Left lung (tissue), 10 donors: ENCODE results near the gene HPS4. TPM values are rescaled to one million over a fixed set of nuclear protein-coding genes. Genes with fewer than 3 reads are reported as not detected.

ENCODE experiments used
- ATAC-seq: fragments of 200-7000 bp; cut with Tn5 transposase; one replicate; pipeline ENCODE4 v1.9.1; 2020; ENCODE audit warnings: moderate library complexity
- DNase-seq, 4 donors: peaks; one replicate each; pipeline ENCODE4 v3.0.0-alpha.2; 2013 to 2020
- H3K27ac ChIP-seq, 2 donors: fragments of 200-600 bp; sonication (generic) in 1 of 2; one replicate each; pipeline versions ENCODE4 v1.5.0 to v1.8.0; 2020 to 2021
- H3K27me3 ChIP-seq, 2 donors: fragments of 200-600 bp; sonication (generic) in 1 of 2; one replicate each; pipeline versions ENCODE4 v1.5.0 to v1.8.0; 2020 to 2021
- H3K36me3 ChIP-seq, 2 donors: fragments of 200-600 bp; sonication (generic) in 1 of 2; one replicate each; pipeline versions ENCODE4 v1.5.0 to v1.8.0; 2020 to 2021
- H3K4me1 ChIP-seq, 2 donors: fragments of 200-600 bp; one replicate each; pipeline ENCODE4 v1.8.0; 2021
- H3K4me3 ChIP-seq, 2 donors: fragments of 200-600 bp; sonication (generic) in 1 of 2; one replicate each; pipeline versions ENCODE4 v1.5.0 to v1.8.0; 2020 to 2021; ENCODE audit warnings: mild to moderate bottlenecking in 1 of 2
- H3K9me3 ChIP-seq, 2 donors: fragments of 200-600 bp; sonication (generic) in 1 of 2; one replicate each; pipeline versions ENCODE4 v1.5.0 to v1.8.0; 2020 to 2021
- intact Hi-C, 2 donors: fragments of 100-400 bp; cut with DNase I; formaldehyde crosslinking; loops; one replicate each; pipeline versions ENCODE4 v1.11.2 to v1.14.2; 2022
- polyA plus RNA-seq, 6 donors: library from polyadenylated mRNA; unstranded; fragments of 120-200 nt; gene quantifications; one replicate each; pipeline ENCODE4 v1.2.1, GENCODE V29; 2013; ENCODE audit not compliant: insufficient read length in 6 of 6
- total RNA-seq, 2 donors: library from RNA; stranded (reverse); fragmentation: NEBNext Ultra II Directional; extraction: Animal tissue kit (Norgen Biotek cat#: 25700); gene quantifications; one replicate each; pipeline ENCODE4 v1.2.1, GENCODE V29; 2021
- TF ChIP-seq, protein P1 (sequence below), 2 donors: fragments of 200-600 bp; sonication (generic) in 1 of 2; IDR thresholded peaks; one replicate each; pipeline versions ENCODE4 v1.5.0 to v1.8.0; 2021; ENCODE audit warnings: antibody characterized with exemption in 2 of 2
- donor health status: DM: no; HTN: yes; CAD: no.
- donor health status: DM: no; HTN: no; CAD: no.

HPS4 gene
- total and polyA plus RNA-seq, 8 donors = 25.4 to 40.7 (median 34.4) TPM

DNA sequence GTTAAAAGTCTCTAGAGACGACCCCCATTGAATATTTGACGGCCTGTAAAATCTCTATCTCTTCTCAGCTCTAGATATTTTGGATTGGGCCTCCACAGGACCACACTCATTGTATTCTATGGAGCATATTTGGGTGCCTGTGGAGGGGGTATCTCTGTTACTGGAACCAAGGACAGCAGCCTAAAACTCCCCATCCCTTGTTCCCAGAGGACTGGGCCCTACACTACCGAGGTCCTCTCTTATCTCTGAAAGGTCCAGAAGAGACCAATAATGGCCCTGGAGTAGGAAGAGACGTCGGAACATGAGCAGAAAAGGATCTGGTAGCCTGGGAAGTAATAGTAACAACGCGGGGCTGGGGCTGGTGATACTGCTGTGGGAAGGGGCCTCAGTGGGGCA is 542 bp downstream of the HPS4 start:
- H3K36me3 ChIP-seq = peaks cover 0 to 15% of the 10 kb centered on the region in 2 donors
- ATAC-seq = peak; percentile 22
- intact Hi-C loops = no loop called here
- H3K4me1 ChIP-seq = peaks cover 21 to 74% of the 10 kb centered on the region in 2 donors
- no peaks in the 10 kb centered on the region for H3K9me3 ChIP-seq
- peak overlapping the region; percentile 92 to 94 for H3K27ac ChIP-seq
- peak overlapping the region; percentile 97 to 98 for H3K4me3 ChIP-seq
- DNase-seq = no peak
- no peaks in the 10 kb centered on the region for H3K27me3 ChIP-seq
- TF ChIP-seq, protein P1, sequence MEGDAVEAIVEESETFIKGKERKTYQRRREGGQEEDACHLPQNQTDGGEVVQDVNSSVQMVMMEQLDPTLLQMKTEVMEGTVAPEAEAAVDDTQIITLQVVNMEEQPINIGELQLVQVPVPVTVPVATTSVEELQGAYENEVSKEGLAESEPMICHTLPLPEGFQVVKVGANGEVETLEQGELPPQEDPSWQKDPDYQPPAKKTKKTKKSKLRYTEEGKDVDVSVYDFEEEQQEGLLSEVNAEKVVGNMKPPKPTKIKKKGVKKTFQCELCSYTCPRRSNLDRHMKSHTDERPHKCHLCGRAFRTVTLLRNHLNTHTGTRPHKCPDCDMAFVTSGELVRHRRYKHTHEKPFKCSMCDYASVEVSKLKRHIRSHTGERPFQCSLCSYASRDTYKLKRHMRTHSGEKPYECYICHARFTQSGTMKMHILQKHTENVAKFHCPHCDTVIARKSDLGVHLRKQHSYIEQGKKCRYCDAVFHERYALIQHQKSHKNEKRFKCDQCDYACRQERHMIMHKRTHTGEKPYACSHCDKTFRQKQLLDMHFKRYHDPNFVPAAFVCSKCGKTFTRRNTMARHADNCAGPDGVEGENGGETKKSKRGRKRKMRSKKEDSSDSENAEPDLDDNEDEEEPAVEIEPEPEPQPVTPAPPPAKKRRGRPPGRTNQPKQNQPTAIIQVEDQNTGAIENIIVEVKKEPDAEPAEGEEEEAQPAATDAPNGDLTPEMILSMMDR (IDR thresholded peaks at IDR 0.05) = no peak

DNA sequence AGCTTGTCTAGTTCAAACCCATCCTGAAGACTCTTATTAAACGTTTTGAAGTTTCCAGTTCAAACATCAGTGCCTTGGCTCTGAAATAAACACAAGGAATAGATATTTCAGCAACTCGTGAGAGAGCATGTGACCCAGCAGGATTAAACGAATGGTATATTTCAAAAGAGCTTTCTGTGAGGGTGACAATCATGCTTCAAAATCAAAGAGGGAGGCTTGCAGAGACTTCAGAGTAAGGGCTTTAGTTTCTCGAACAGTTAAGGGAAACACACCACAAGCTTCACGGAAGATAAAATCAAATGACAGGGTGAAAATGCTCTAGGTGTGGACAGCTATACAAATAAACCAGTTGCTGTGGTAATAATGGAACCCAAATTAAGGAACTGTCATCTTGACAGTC is 1.4 kb downstream of the HPS4 start:
- peaks cover 21 to 83% of the 10 kb centered on the region in 2 donors for H3K4me1 ChIP-seq
- ATAC-seq = no peak
- H3K27me3 ChIP-seq = no peaks in the 10 kb centered on the region
- no peaks in the 10 kb centered on the region for H3K9me3 ChIP-seq
- no peak for DNase-seq
- H3K36me3 ChIP-seq = peaks cover 0 to 7% of the 10 kb centered on the region in 2 donors
- no peak overlapping the region for H3K27ac ChIP-seq
- intact Hi-C loops = no loop called here
- TF ChIP-seq, protein P1 (IDR thresholded peaks at IDR 0.05) = no peak
- no peak overlapping the region for H3K4me3 ChIP-seq

DNA sequence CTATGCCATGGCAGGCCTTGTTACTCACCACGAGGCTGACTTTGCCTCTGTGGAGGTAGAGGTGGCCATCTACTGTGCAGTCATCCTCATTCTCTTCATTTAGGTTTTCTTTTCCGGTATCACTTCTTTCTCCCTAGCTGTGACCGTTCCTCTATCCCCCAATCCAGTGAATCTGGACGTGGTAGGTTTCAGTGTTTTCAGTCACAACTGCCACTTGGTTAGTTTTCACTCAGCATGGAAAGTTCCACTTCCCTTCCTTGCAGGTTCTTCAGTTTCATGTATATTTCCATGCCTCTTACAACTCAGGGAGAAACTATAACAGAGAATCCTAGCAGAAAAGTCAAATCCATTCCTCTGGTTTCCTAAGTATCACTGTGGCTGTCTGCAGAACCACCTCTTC is 1.9 kb downstream of the HPS4 start:
- H3K36me3 ChIP-seq = peaks cover 0 to 5% of the 10 kb centered on the region in 2 donors
- TF ChIP-seq, protein P1 (IDR thresholded peaks at IDR 0.05) = no peak
- H3K27me3 ChIP-seq = no peaks in the 10 kb centered on the region
- no peak overlapping the region for H3K27ac ChIP-seq
- no peak overlapping the region for H3K4me3 ChIP-seq
- no peaks in the 10 kb centered on the region for H3K9me3 ChIP-seq
- DNase-seq = no peak
- intact Hi-C loops = no loop called here
- peaks cover 21 to 87% of the 10 kb centered on the region in 2 donors for H3K4me1 ChIP-seq
- no peak for ATAC-seq

- Histone ChIP-seq H3K4me3 (no peak overlapping the region), H3K9me3 (no peaks in the 10 kb centered on the region), H3K27me3 (no peaks in the 10 kb centered on the region), H3K4me1 (peaks cover 21 to 90% of the 10 kb centered on the region in 2 donors), H3K27ac (no peak overlapping the region), H3K36me3 (peaks cover 0 to 9% of the 10 kb centered on the region in 2 donors)
- ATAC-seq (no peak), DNase-seq (no peak)
- intact Hi-C loops = no loop called here
- TF ChIP-seq, protein P1 (IDR thresholded peaks at IDR 0.05) = no peak
Observed at GRCh38 chr22:26481112-26481693, 2.4 kb downstream of the HPS4 start.

DNA sequence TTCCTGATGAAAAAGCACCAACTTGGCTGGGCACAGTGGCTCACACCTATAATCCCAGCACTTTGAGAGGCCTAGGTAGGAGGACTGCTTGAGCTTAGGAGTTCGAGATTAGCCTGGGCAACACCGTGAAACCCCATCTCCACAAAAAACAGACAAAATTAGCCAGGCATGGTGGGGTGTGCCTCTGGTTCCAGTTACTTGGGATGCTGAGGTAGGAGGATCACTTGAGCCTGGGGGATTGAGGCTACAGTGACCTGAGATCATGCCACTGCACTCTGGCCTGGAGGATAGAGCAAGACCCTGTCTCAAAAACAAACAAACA is 3.0 kb downstream of the HPS4 start:
- Histone ChIP-seq H3K9me3 (no peaks in the 10 kb centered on the region), H3K4me1 (peaks cover 21 to 89% of the 10 kb centered on the region in 2 donors), H3K4me3 (no peak overlapping the region), H3K27me3 (no peaks in the 10 kb centered on the region), H3K36me3 (peaks cover 0 to 13% of the 10 kb centered on the region in 2 donors), H3K27ac (no peak overlapping the region)
- DNase-seq = no peak
- intact Hi-C loops = no loop called here
- no peak for ATAC-seq
- TF ChIP-seq, protein P1 (IDR thresholded peaks at IDR 0.05) = no peak
